Osteoblast (primary cell): Measurements from ENCODE around the gene COLQ. TPM values are rescaled to one million over a fixed set of nuclear protein-coding genes. Genes with fewer than 3 reads are reported as not detected.

Experiments
- DNase-seq: peaks from one replicate; pipeline ENCODE4 v3.0.0; 2011; ENCODE audit warnings: low spot score, mixed read lengths; ENCODE audit not compliant: insufficient read length; ENCODE audit errors: missing footprints
- H2AFZ ChIP-seq: 2 replicates; pipeline ENCODE4 v1.6.0; 2011; ENCODE audit warnings: mild to moderate bottlenecking, low read length
- H3K27ac ChIP-seq: 2 replicates; pipeline ENCODE4 v1.5.1; 2011; ENCODE audit warnings: mild to moderate bottlenecking, low read depth, low read length, moderate library complexity
- H3K27me3 ChIP-seq: 2 replicates; pipeline ENCODE4 v1.6.0; 2012; ENCODE audit warnings: mild to moderate bottlenecking, control low read depth, inconsistent platforms, low read length, moderate library complexity; ENCODE audit not compliant: insufficient read depth
- H3K36me3 ChIP-seq: 2 replicates; pipeline ENCODE4 v1.5.1; 2011; ENCODE audit warnings: mild to moderate bottlenecking, low read length, control low read depth, moderate library complexity; ENCODE audit not compliant: insufficient read depth
- H3K4me1 ChIP-seq: 2 replicates; pipeline ENCODE4 v1.5.1; 2011; ENCODE audit warnings: mild to moderate bottlenecking, low read length, control low read depth, moderate library complexity; ENCODE audit not compliant: insufficient read depth
- H3K4me2 ChIP-seq: 2 replicates; pipeline ENCODE4 v1.6.0; 2011; ENCODE audit warnings: mild to moderate bottlenecking, low read length; ENCODE audit not compliant: insufficient read depth
- H3K4me3 ChIP-seq: fragments of 200-600 bp; sonication (generic); 3 replicates; pipeline ENCODE4 v1.5.1; 2012; ENCODE audit warnings: mild to moderate bottlenecking, low read length, inconsistent platforms; ENCODE audit not compliant: insufficient read depth
- H3K79me2 ChIP-seq: 2 replicates; pipeline ENCODE4 v1.6.0; 2012; ENCODE audit warnings: mild to moderate bottlenecking, low read length, control low read depth, inconsistent platforms; ENCODE audit not compliant: insufficient read depth
- H3K9me3 ChIP-seq: 2 replicates; pipeline ENCODE4 v1.5.1; 2011; ENCODE audit warnings: low read depth, low read length, control low read depth
- H4K20me1 ChIP-seq: 2 replicates; pipeline ENCODE4 v1.6.0; 2012; ENCODE audit warnings: mild to moderate bottlenecking, low read length, control low read depth; ENCODE audit not compliant: insufficient read depth
- CTCF ChIP-seq: IDR thresholded peaks from 2 replicates; pipeline ENCODE4 v1.5.1; 2011; ENCODE audit warnings: mild to moderate bottlenecking, low read depth, low read length, moderate library complexity; ENCODE audit errors: extremely low read depth
- total RNA-seq: library from RNA; depleted of rRNA; stranded (reverse); fragments of >200 nt; gene quantifications from 2 replicates; pipeline ENCODE4 v1.2.3, GENCODE V29; 2012

COLQ gene
- total RNA-seq, 1 donor = 1.4 TPM

GRCh38 chr3:15452961-15453360 is 68.5 kb downstream of the COLQ start:
- no peaks in the 10 kb centered on the region for H3K27me3 ChIP-seq
- H4K20me1 ChIP-seq = no peaks in the 10 kb centered on the region
- no peak overlapping the region for H2AFZ ChIP-seq
- no peaks in the 10 kb centered on the region for H3K79me2 ChIP-seq
- no peak overlapping the region for H3K27ac ChIP-seq
- no peak for DNase-seq
- H3K9me3 ChIP-seq = no peaks in the 10 kb centered on the region
- no peak overlapping the region for H3K4me3 ChIP-seq
- H3K36me3 ChIP-seq = no peaks in the 10 kb centered on the region
- TF ChIP-seq CTCF = no peak
- no peaks in the 10 kb centered on the region for H3K4me1 ChIP-seq
- no peak overlapping the region for H3K4me2 ChIP-seq

- no peak overlapping the region for H3K4me2 ChIP-seq
- H3K4me3 ChIP-seq = no peak overlapping the region
- H3K79me2 ChIP-seq = no peaks in the 10 kb centered on the region
- no peak for DNase-seq
- H2AFZ ChIP-seq = no peak overlapping the region
- no peaks in the 10 kb centered on the region for H3K36me3 ChIP-seq
- no peak for TF ChIP-seq CTCF
- H4K20me1 ChIP-seq = no peaks in the 10 kb centered on the region
- no peaks in the 10 kb centered on the region for H3K27me3 ChIP-seq
- no peaks in the 10 kb centered on the region for H3K4me1 ChIP-seq
- no peaks in the 10 kb centered on the region for H3K9me3 ChIP-seq
- no peak overlapping the region for H3K27ac ChIP-seq
Measured at GRCh38 chr3:15452156-15452555, 69.3 kb downstream of the COLQ start.

- no peak for TF ChIP-seq CTCF
- DNase-seq = no peak
- Histone ChIP-seq H3K27me3 (no peaks in the 10 kb centered on the region), H2AFZ (no peak overlapping the region), H3K27ac (no peak overlapping the region), H3K4me2 (no peak overlapping the region), H3K9me3 (no peaks in the 10 kb centered on the region), H4K20me1 (no peaks in the 10 kb centered on the region), H3K4me3 (no peak overlapping the region), H3K79me2 (no peaks in the 10 kb centered on the region), H3K36me3 (no peaks in the 10 kb centered on the region), H3K4me1 (no peaks in the 10 kb centered on the region)
Measured at GRCh38 chr3:15451216-15452113, 70.0 kb downstream of the COLQ start.

GRCh38 chr3:15450438-15451215 is 70.9 kb downstream of the COLQ start:
- Histone ChIP-seq H3K4me3 (no peak overlapping the region), H3K79me2 (no peaks in the 10 kb centered on the region), H3K27ac (no peak overlapping the region), H3K9me3 (no peaks in the 10 kb centered on the region), H4K20me1 (no peaks in the 10 kb centered on the region), H3K36me3 (no peaks in the 10 kb centered on the region), H3K4me1 (no peaks in the 10 kb centered on the region), H3K27me3 (no peaks in the 10 kb centered on the region), H2AFZ (no peak overlapping the region), H3K4me2 (no peak overlapping the region)
- TF ChIP-seq CTCF = no peak
- DNase-seq = no peak
